ENCODE data around the gene PPFIA2.

GRCh38 chr12:81699551-81699950, 59.6 kb downstream of the PPFIA2 start:
- TF ChIP-seq EP300 (IDR thresholded peaks at IDR 0.05) (no peak), CTCF (IDR thresholded peaks at IDR 0.05) (no peak), POLR2A (IDR thresholded peaks at IDR 0.05) (no peak), POLR2AphosphoS5 (IDR thresholded peaks at IDR 0.05) (no peak)
